ENCODE results near the gene NOX3.

DNA sequence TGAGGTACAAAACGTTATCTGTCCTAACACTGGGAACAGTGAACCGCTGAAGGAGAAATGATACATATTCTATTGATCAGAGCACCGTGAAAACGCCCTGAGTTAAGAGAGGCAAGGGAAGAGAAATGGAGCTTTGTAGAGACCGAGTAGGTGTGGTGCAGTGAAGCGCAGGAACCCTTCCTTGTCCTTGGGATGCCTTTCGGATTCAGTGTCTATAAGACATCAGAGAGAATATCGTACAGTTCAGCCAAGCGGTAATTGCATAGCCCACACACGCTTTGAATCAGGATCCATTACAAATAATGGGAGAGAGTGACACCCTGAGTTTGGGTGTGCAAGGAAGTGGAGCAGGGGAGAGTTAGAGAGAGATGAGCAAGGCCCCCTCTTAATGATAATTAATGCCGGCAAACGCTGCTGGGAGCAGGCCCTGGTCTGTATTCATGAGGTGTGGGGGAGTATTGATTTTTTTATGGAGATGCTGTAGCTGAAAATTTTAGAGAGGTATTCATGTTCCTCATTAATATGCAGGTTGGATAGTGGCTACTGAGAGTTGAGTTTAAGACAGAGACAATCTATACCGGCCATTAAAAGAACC is 20.7 kb downstream of the NOX3 start:
- TF ChIP-seq, protein P1, sequence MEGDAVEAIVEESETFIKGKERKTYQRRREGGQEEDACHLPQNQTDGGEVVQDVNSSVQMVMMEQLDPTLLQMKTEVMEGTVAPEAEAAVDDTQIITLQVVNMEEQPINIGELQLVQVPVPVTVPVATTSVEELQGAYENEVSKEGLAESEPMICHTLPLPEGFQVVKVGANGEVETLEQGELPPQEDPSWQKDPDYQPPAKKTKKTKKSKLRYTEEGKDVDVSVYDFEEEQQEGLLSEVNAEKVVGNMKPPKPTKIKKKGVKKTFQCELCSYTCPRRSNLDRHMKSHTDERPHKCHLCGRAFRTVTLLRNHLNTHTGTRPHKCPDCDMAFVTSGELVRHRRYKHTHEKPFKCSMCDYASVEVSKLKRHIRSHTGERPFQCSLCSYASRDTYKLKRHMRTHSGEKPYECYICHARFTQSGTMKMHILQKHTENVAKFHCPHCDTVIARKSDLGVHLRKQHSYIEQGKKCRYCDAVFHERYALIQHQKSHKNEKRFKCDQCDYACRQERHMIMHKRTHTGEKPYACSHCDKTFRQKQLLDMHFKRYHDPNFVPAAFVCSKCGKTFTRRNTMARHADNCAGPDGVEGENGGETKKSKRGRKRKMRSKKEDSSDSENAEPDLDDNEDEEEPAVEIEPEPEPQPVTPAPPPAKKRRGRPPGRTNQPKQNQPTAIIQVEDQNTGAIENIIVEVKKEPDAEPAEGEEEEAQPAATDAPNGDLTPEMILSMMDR (IDR thresholded peaks at IDR 0.05) = no peak
- TF ChIP-seq POLR2A (IDR thresholded peaks at IDR 0.05) (no peak), EP300 (IDR thresholded peaks at IDR 0.05) (no peak)

Data from upper lobe of left lung (tissue), 4 donors.